SK-N-SH (cell line): Measurements from ENCODE around the gene TOX2.

Experiments
- CTCF ChIP-seq: fragments of 200-600 bp; sonication (generic); IDR thresholded peaks from 2 replicates; pipeline ENCODE4 v1.6.1; 2017; ENCODE audit warnings: antibody characterized with exemption, mild to moderate bottlenecking, moderate library complexity
- NRF1 ChIP-seq: IDR thresholded peaks from 2 replicates; pipeline ENCODE4 v1.6.1; 2012; ENCODE audit warnings: low read depth, mild to moderate bottlenecking, low read length
- POLR2AphosphoS5 ChIP-seq: IDR thresholded peaks from 2 replicates; pipeline ENCODE4 v1.6.1; 2012; ENCODE audit warnings: low read depth, low read length
- REST ChIP-seq: IDR thresholded peaks from 2 replicates; pipeline ENCODE4 v1.6.1; 2012; ENCODE audit warnings: mild to moderate bottlenecking, low read depth, low read length, moderate library complexity

GRCh38 chr20:43913291-43914025, 1.2 kb upstream of the TOX2 start:
- TF ChIP-seq REST, result no peak
- no peak for TF ChIP-seq CTCF
- no peak for TF ChIP-seq POLR2AphosphoS5
- TF ChIP-seq NRF1, result no peak
